Astrocyte (in vitro differentiated cells and primary cell): ENCODE measurements around the gene ASB14. TPM values are rescaled to one million over a fixed set of nuclear protein-coding genes. Genes with fewer than 3 reads are reported as not detected.

Experiments
- DNase-seq: peaks from one replicate; pipeline ENCODE4 v3.0.0-alpha.2; 2010; ENCODE audit warnings: low read depth
- FAIRE-seq: peaks from 2 replicates; lab custom pipeline; 2011; peaks lifted over from hg19 to GRCh38; lab: Jason Lieb, UNC
- H2AFZ ChIP-seq: 2 replicates; pipeline ENCODE4 v1.6.0; 2012; ENCODE audit warnings: low read depth, low read length, inconsistent platforms
- H3K27ac ChIP-seq: 2 replicates; pipeline ENCODE4 v1.5.1; 2011; ENCODE audit warnings: low read depth, low read length, inconsistent platforms
- H3K27me3 ChIP-seq: 2 replicates; pipeline ENCODE4 v1.6.0; 2011; ENCODE audit warnings: low read length, inconsistent platforms; ENCODE audit not compliant: insufficient read depth
- H3K36me3 ChIP-seq: 2 replicates; pipeline ENCODE4 v1.5.1; 2011; ENCODE audit warnings: low read length, inconsistent platforms; ENCODE audit not compliant: insufficient read depth
- H3K4me1 ChIP-seq: 2 replicates; pipeline ENCODE4 v1.5.1; 2011; ENCODE audit warnings: low read length, inconsistent platforms; ENCODE audit not compliant: insufficient read depth
- H3K4me2 ChIP-seq: 2 replicates; pipeline ENCODE4 v1.6.0; 2012; ENCODE audit warnings: low read length, inconsistent platforms
- H3K4me3 ChIP-seq: 2 replicates; pipeline ENCODE4 v1.5.1; 2011; ENCODE audit warnings: low read depth, mild to moderate bottlenecking, low read length, inconsistent platforms; ENCODE audit not compliant: insufficient read depth
- H3K79me2 ChIP-seq: 2 replicates; pipeline ENCODE4 v1.6.0; 2012; ENCODE audit warnings: mild to moderate bottlenecking, low read length, inconsistent platforms; ENCODE audit not compliant: insufficient read depth
- H3K9ac ChIP-seq: 2 replicates; pipeline ENCODE4 v1.6.0; 2012; ENCODE audit warnings: mild to moderate bottlenecking, low read length, inconsistent platforms
- H3K9me3 ChIP-seq: 2 replicates; pipeline ENCODE4 v1.5.1; 2012; ENCODE audit warnings: low read depth, mild to moderate bottlenecking, low read length, inconsistent platforms; ENCODE audit not compliant: insufficient read depth
- H4K20me1 ChIP-seq: 2 replicates; pipeline ENCODE4 v1.6.0; 2012; ENCODE audit warnings: low read length, inconsistent platforms; ENCODE audit not compliant: insufficient read depth
- H3K27ac Mint-ChIP-seq: one replicate; pipeline ENCODE4 v1.8.0; 2021; ENCODE audit warnings: mild to moderate bottlenecking, mixed read lengths; ENCODE audit not compliant: unreplicated experiment
- H3K27me3 Mint-ChIP-seq: one replicate; pipeline ENCODE4 v1.8.0; 2021; ENCODE audit warnings: low read depth, mixed read lengths; ENCODE audit not compliant: unreplicated experiment
- H3K36me3 Mint-ChIP-seq: one replicate; pipeline ENCODE4 v1.8.0; 2021; ENCODE audit warnings: low read depth, mixed read lengths; ENCODE audit not compliant: unreplicated experiment
- H3K4me1 Mint-ChIP-seq: one replicate; pipeline ENCODE4 v1.8.0; 2021; ENCODE audit warnings: low read depth, mixed read lengths; ENCODE audit not compliant: unreplicated experiment
- H3K4me3 Mint-ChIP-seq: one replicate; pipeline ENCODE4 v1.8.0; 2021; ENCODE audit warnings: mild to moderate bottlenecking, moderate library complexity, mixed read lengths; ENCODE audit not compliant: unreplicated experiment
- H3K9me3 Mint-ChIP-seq: one replicate; pipeline ENCODE4 v1.8.0; 2021; ENCODE audit warnings: mild to moderate bottlenecking, mixed read lengths; ENCODE audit not compliant: unreplicated experiment
- CTCF ChIP-seq: IDR thresholded peaks from 2 replicates; pipeline ENCODE4 v1.5.1; 2011; ENCODE audit warnings: low read depth, mild to moderate bottlenecking, inconsistent platforms, low read length, moderate library complexity; ENCODE audit not compliant: insufficient read depth
- EZH2 ChIP-seq: IDR thresholded peaks from 2 replicates; pipeline ENCODE4 v1.6.1; 2012; ENCODE audit warnings: mild to moderate bottlenecking, low read length, inconsistent platforms; ENCODE audit not compliant: insufficient read depth
- total RNA-seq: library from RNA; stranded (reverse); gene quantifications from 2 replicates; pipeline ENCODE4 v1.2.1, GENCODE V29; 2021

Gene ASB14
- total RNA-seq, 1 donor from 2014 or later = not detected

- FAIRE-seq = no peak
- Histone ChIP-seq H3K9ac (no peak overlapping the region), H3K27me3 (no peaks in the 10 kb centered on the region), H3K9me3 (no peaks in the 10 kb centered on the region), H3K27ac (no peak overlapping the region), H3K4me1 (peaks cover 18% of the 10 kb centered on the region), H3K4me2 (no peak overlapping the region), H3K36me3 (no peaks in the 10 kb centered on the region), H3K4me3 (no peak overlapping the region), H3K79me2 (peaks cover 31% of the 10 kb centered on the region), H2AFZ (no peak overlapping the region), H4K20me1 (peaks cover 25% of the 10 kb centered on the region)
- Mint-ChIP-seq H3K27me3 (no peaks in the 10 kb centered on the region), H3K36me3 (peaks cover 1% of the 10 kb centered on the region), H3K27ac (no peak overlapping the region), H3K4me3 (no peak overlapping the region), H3K9me3 (no peaks in the 10 kb centered on the region), H3K4me1 (peaks cover 9% of the 10 kb centered on the region)
- no peak for TF ChIP-seq CTCF
- TF ChIP-seq EZH2 = no peak
- DNase-seq = no peak
Measured at GRCh38 chr3:57226176-57226575, 66.3 kb downstream of the ASB14 start.

- Mint-ChIP-seq H3K27ac (no peak overlapping the region), H3K9me3 (no peaks in the 10 kb centered on the region)
Measured at GRCh38 chr3:57224856-57225255, 67.6 kb downstream of the ASB14 start.

More at GRCh38 chr3:57224856-57225255, 67.6 kb downstream of the ASB14 start:
- no peaks in the 10 kb centered on the region for H3K9me3 ChIP-seq
- FAIRE-seq (no peak), DNase-seq (peak; percentile 10)
- H3K4me3 Mint-ChIP-seq = no peak overlapping the region
- peaks cover 14% of the 10 kb centered on the region for H4K20me1 ChIP-seq
- peaks cover 9% of the 10 kb centered on the region for H3K4me1 Mint-ChIP-seq
- peak overlapping the region; percentile 12 for H2AFZ ChIP-seq
- no peak overlapping the region for H3K27ac ChIP-seq
- no peaks in the 10 kb centered on the region for H3K27me3 Mint-ChIP-seq
- H3K9ac ChIP-seq = no peak overlapping the region
- H3K4me3 ChIP-seq = no peak overlapping the region
- peaks cover 18% of the 10 kb centered on the region for H3K79me2 ChIP-seq
- peaks cover 1% of the 10 kb centered on the region for H3K36me3 Mint-ChIP-seq
- no peaks in the 10 kb centered on the region for H3K27me3 ChIP-seq
- no peak for TF ChIP-seq EZH2
- no peak for TF ChIP-seq CTCF
- no peaks in the 10 kb centered on the region for H3K36me3 ChIP-seq
- peaks cover 18% of the 10 kb centered on the region for H3K4me1 ChIP-seq
- no peak overlapping the region for H3K4me2 ChIP-seq
